ENCODE results near the gene GAL3ST2.

GAL3ST2 gene

DNA sequence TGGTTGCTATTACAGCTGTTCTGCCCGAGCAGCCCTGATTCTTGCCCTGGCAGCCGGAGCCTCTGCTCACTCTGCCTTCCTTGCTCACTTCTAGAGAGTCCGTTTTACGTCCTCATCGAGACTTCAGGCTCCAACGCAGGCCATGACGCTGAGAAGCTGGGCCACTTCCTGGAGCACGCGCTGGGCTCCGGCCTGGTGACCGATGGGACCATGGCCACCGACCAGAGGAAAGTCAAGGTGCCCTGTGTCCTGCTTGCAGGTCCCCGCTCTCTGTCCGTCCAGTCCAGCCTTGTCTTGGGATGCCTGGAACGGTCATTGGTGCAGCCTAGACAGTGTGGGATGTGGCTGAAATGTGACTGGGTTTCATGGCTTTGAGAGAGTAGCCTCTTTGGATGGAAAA, 25.5 kb upstream of the GAL3ST2 start:
- Histone ChIP-seq H2AFZ (ENCODE audit: low read depth, low read length, severe bottlenecking) (no peak overlapping the region), H3K27me3 (ENCODE audit: low read length) (no peaks in the 10 kb centered on the region), H4K20me1 (ENCODE audit: low read depth, low read length) (no peaks in the 10 kb centered on the region), H3K27ac (ENCODE audit: low read depth, low read length) (no peak overlapping the region), H3K9me2 (replicated peaks; ENCODE audit: insufficient read depth, low read length) (no peaks in the 10 kb centered on the region), H3K9me3 (ENCODE audit: insufficient read depth, low read length) (no peaks in the 10 kb centered on the region), H3K4me2 (ENCODE audit: low read depth, low read length, poor library complexity, severe bottlenecking) (no peak overlapping the region), H3K4me3 (ENCODE audit: insufficient read depth, low read length, poor library complexity, severe bottlenecking) (no peak overlapping the region), H3K9ac (ENCODE audit: low read length) (no peak overlapping the region), H3K36me3 (ENCODE audit: low read length) (no peaks in the 10 kb centered on the region), H3F3A (ENCODE audit: insufficient read depth) (no peaks in the 10 kb centered on the region), H3K79me2 (ENCODE audit: insufficient read depth, low read length) (no peaks in the 10 kb centered on the region)
- TF ChIP-seq EZH2phosphoT487 (conservative IDR thresholded peaks at IDR 0.05; ENCODE audit: low read length), result no peak
- TF ChIP-seq, protein P1, sequence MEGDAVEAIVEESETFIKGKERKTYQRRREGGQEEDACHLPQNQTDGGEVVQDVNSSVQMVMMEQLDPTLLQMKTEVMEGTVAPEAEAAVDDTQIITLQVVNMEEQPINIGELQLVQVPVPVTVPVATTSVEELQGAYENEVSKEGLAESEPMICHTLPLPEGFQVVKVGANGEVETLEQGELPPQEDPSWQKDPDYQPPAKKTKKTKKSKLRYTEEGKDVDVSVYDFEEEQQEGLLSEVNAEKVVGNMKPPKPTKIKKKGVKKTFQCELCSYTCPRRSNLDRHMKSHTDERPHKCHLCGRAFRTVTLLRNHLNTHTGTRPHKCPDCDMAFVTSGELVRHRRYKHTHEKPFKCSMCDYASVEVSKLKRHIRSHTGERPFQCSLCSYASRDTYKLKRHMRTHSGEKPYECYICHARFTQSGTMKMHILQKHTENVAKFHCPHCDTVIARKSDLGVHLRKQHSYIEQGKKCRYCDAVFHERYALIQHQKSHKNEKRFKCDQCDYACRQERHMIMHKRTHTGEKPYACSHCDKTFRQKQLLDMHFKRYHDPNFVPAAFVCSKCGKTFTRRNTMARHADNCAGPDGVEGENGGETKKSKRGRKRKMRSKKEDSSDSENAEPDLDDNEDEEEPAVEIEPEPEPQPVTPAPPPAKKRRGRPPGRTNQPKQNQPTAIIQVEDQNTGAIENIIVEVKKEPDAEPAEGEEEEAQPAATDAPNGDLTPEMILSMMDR (IDR thresholded peaks at IDR 0.05; ENCODE audit: insufficient read depth, low read length, poor library complexity, severe bottlenecking), result no peak

DNA sequence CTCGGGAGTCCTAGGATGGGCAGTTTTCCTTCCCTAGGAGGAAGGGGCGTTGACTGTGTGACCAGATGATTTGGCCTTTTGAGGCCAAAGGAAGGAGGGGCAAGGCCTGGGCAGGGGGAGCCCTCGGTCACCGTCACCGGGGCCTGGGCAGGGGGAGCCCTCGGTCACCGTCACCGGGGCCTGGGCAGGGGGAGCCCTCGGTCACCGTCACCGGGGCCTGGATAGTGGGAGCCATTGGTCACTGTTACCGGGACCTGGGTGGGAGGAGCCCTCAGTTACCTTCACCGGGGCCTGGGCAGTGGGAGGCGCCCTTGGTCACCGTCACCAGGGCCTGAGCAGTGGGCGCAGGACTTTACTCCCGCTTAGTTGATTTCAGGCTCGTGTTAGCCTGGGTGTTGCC, 24.8 kb upstream of the GAL3ST2 start:
- H3K36me3 ChIP-seq (ENCODE audit: low read length), result no peaks in the 10 kb centered on the region
- no peaks in the 10 kb centered on the region for H3F3A ChIP-seq (ENCODE audit: insufficient read depth)
- no peak overlapping the region for H3K4me3 ChIP-seq (ENCODE audit: insufficient read depth, low read length, poor library complexity, severe bottlenecking)
- H3K9me2 ChIP-seq (replicated peaks; ENCODE audit: insufficient read depth, low read length), result no peaks in the 10 kb centered on the region
- no peaks in the 10 kb centered on the region for H4K20me1 ChIP-seq (ENCODE audit: low read depth, low read length)
- no peaks in the 10 kb centered on the region for H3K79me2 ChIP-seq (ENCODE audit: insufficient read depth, low read length)
- no peak overlapping the region for H3K9ac ChIP-seq (ENCODE audit: low read length)
- no peaks in the 10 kb centered on the region for H3K27me3 ChIP-seq (ENCODE audit: low read length)
- no peak for TF ChIP-seq EZH2phosphoT487 (conservative IDR thresholded peaks at IDR 0.05; ENCODE audit: low read length)
- TF ChIP-seq, protein P1 (IDR thresholded peaks at IDR 0.05; ENCODE audit: insufficient read depth, low read length, poor library complexity, severe bottlenecking), result no peak
- no peak overlapping the region for H3K27ac ChIP-seq (ENCODE audit: low read depth, low read length)
- no peaks in the 10 kb centered on the region for H3K9me3 ChIP-seq (ENCODE audit: insufficient read depth, low read length)
- no peak overlapping the region for H3K4me2 ChIP-seq (ENCODE audit: low read depth, low read length, poor library complexity, severe bottlenecking)
- no peak overlapping the region for H2AFZ ChIP-seq (ENCODE audit: low read depth, low read length, severe bottlenecking)

DNA sequence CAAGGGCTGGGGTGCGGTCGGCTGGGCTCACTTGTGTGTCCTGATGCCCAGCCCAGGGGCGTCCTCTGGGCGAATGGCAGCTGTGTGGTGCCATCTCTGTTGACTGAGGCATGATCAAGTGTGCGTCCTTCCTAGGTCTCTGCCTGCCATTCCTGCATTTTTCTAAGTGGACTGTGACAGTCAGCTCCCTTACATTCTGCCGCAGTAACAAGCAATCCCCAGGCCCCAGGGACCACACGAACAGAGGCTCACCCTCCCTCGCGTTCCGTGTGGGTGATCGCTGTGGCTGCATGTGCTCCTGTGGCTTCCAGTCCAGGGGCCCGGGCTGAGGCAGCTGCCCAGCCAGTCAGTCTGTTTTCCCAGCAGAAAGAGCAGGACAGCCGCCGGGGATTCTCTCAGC, 24.4 kb upstream of the GAL3ST2 start:
- Histone ChIP-seq H3K27me3 (ENCODE audit: low read length) (no peaks in the 10 kb centered on the region), H3K36me3 (ENCODE audit: low read length) (no peaks in the 10 kb centered on the region), H3K27ac (ENCODE audit: low read depth, low read length) (no peak overlapping the region), H4K20me1 (ENCODE audit: low read depth, low read length) (no peaks in the 10 kb centered on the region), H3F3A (ENCODE audit: insufficient read depth) (no peaks in the 10 kb centered on the region), H2AFZ (ENCODE audit: low read depth, low read length, severe bottlenecking) (no peak overlapping the region), H3K9me2 (replicated peaks; ENCODE audit: insufficient read depth, low read length) (no peaks in the 10 kb centered on the region), H3K79me2 (ENCODE audit: insufficient read depth, low read length) (no peaks in the 10 kb centered on the region), H3K9me3 (ENCODE audit: insufficient read depth, low read length) (no peaks in the 10 kb centered on the region), H3K4me2 (ENCODE audit: low read depth, low read length, poor library complexity, severe bottlenecking) (no peak overlapping the region), H3K9ac (ENCODE audit: low read length) (no peak overlapping the region), H3K4me3 (ENCODE audit: insufficient read depth, low read length, poor library complexity, severe bottlenecking) (no peak overlapping the region)
- no peak for TF ChIP-seq EZH2phosphoT487 (conservative IDR thresholded peaks at IDR 0.05; ENCODE audit: low read length)
- TF ChIP-seq, protein P1 (IDR thresholded peaks at IDR 0.05; ENCODE audit: insufficient read depth, low read length, poor library complexity, severe bottlenecking), result no peak

Measured in SU-DHL-6 (cell line).